Heart right ventricle (tissue), 16 donors: Measurements from ENCODE around the gene MAPK10. TPM values are rescaled to one million over a fixed set of nuclear protein-coding genes. Genes with fewer than 3 reads are reported as not detected.
"Not testable (repeated sequence)": the region's sequence is repeated elsewhere in the genome, so short reads cannot be mapped to it uniquely, and the experiment has no call there.

Experiments
- ATAC-seq, 8 donors: fragments of 200-7000 bp; cut with Tn5 transposase; one replicate each; pipeline ENCODE4 v1.9.1; 2020; ENCODE audit warnings: mild to moderate bottlenecking in 8 of 8, moderate library complexity in 8 of 8, moderate number of reproducible peaks in 1 of 8
- DNase-seq, 2 donors: peaks; one replicate each; pipeline ENCODE4 v3.0.0-alpha.2; 2020
- H3K27ac ChIP-seq, 10 donors: fragments of 200-600 bp; sonication (generic) in 2 of 10; one replicate each; pipeline versions ENCODE4 v1.5.0 to v1.8.0; 2020 to 2022; ENCODE audit warnings: mild to moderate bottlenecking in 3 of 10
- H3K27me3 ChIP-seq, 7 donors: fragments of 200-600 bp; one replicate each; pipeline ENCODE4 v1.8.0; 2021 to 2022; ENCODE audit warnings: mild to moderate bottlenecking in 2 of 7
- H3K36me3 ChIP-seq, 9 donors: fragments of 200-600 bp; sonication (generic) in 1 of 9; one replicate each; pipeline versions ENCODE4 v1.5.0 to v1.8.0; 2020 to 2022; ENCODE audit warnings: mild to moderate bottlenecking in 2 of 9
- H3K4me1 ChIP-seq, 9 donors: fragments of 200-600 bp; sonication (generic) in 1 of 9; one replicate each; pipeline versions ENCODE4 v1.5.0 to v1.8.0; 2020 to 2022; ENCODE audit warnings: mild to moderate bottlenecking in 4 of 9
- H3K4me3 ChIP-seq, 10 donors: fragments of 200-600 bp; sonication (generic) in 2 of 10; one replicate each; pipeline versions ENCODE4 v1.5.0 to v1.8.0; 2020 to 2022; ENCODE audit warnings: mild to moderate bottlenecking in 7 of 10, moderate library complexity in 2 of 10
- H3K9me3 ChIP-seq, 11 donors: fragments of 200-600 bp in 10 of 11; sonication (generic) in 2 of 11; one replicate each; pipeline versions ENCODE4 v1.5.0 to v1.8.0; 2013 to 2022; ENCODE audit warnings: mild to moderate bottlenecking in 2 of 11, control low read depth in 1 of 11, moderate library complexity in 1 of 11
- CTCF ChIP-seq, 9 donors: fragments of 200-600 bp; sonication (generic) in 2 of 9; IDR thresholded peaks; one replicate each; pipeline versions ENCODE4 v1.5.0 to v1.8.0; 2021 to 2022; ENCODE audit warnings: antibody characterized with exemption in 9 of 9, mild to moderate bottlenecking in 5 of 9, moderate library complexity in 1 of 9
- WGBS, 2 donors: extraction: QIAGEN DNeasy Blood & Tissue Kit; methylation state at CpG; one replicate each; pipeline ENCODE4 v1.1.7; 2013; ENCODE audit warnings: inconsistent platforms in 1 of 2; 5-methylcytosine and 5-hydroxymethylcytosine counted together
- intact Hi-C, 10 donors: fragments of 100-400 bp; cut with DNase I; formaldehyde crosslinking; loops; one replicate each; pipeline versions ENCODE4 v1.11.1 to v1.14.2; 2022
- polyA plus RNA-seq, 2 donors: library from polyadenylated mRNA; stranded (reverse); fragments of 200-250 nt; gene quantifications; one replicate each; pipeline ENCODE4 v1.2.3, GENCODE V29; 2013
- total RNA-seq, 10 donors: library from RNA; stranded (reverse); fragmentation: NEBNext Ultra II Directional in 3 of 10; extraction: Animal tissue kit (Norgen Biotek cat#: 25700) in 3 of 10; gene quantifications; one replicate each; pipeline versions ENCODE4 v1.2.1 to v1.2.4, GENCODE V29; 2021 to 2023
- donor health status: Arrhythmogenic right ventricular cardiomyopathy.
- donor health status: ischemic (EF 13 %, LVEDD 7.1; RV severe dilation, severe dysfunction).
- donor health status: healthy with polysubstance abuse.
- donor health status: DM: no; HTN: yes; CAD: no.
- donor health status: DM: no; HTN: no; CAD: no.
- donor health status: ischemic (EF 25% LVEDD 6.9; RV normal size, moderate dysfunction).
- donor health status: ischemic (EF 25% LVEDD 5.7; RV mildly dilated, moderate dysfunction).
- donor health status: healthy.
- donor health status: DM: yes; HTN: yes; CAD: no.
- donor health status: Ischemic cardiomyopathy.
- donor health status: ischemic (EF 35%, LVEDD 5.7; RV mildly dilated, moderate dysfunction).
- donor health status: nonischemic (EF 11% LVEDD 7.7; RV severe dilation, severe dysfunction).
- donor health status: DM: yes; HTN: yes; CAD: no.
- donor health status: PGD.
- donor health status: ischemic (EF 29% LVEDD 5.4; RV normal size, mild dysfunction).
- donor health status: nonischemic (EF 23%, LVEDD 6.1; RV moderate dilation, normal function).

The MAPK10 gene
- total and polyA plus RNA-seq, 12 donors, result 0.94 to 5.9 (median 2.6) TPM

- Histone ChIP-seq H3K9me3 (peaks cover 0 to 4% (median 0%) of the 10 kb centered on the region in 11 donors), H3K36me3 (no peaks in the 10 kb centered on the region), H3K27ac (peak overlapping the region in 1 of 10 donors; percentile 44), H3K27me3 (no peaks in the 10 kb centered on the region), H3K4me3 (no peak overlapping the region), H3K4me1 (peaks cover 0 to 58% (median 26%) of the 10 kb centered on the region in 9 donors)
- DNase-seq (no peak), ATAC-seq (peak in 1 of 8 donors; percentile 43)
- intact Hi-C loops, result loop anchor here in 9 of 10 donors (5.0 to 10.0 kb wide), 12 partner anchors 78 to 882 kb away; no protein-coding TSS in a partner anchor
- no peak for TF ChIP-seq CTCF (IDR thresholded peaks at IDR 0.05)
- 12 to 38% methylated on average over 2 of the region's 2 CpGs for WGBS, 2 donors
Measured at GRCh38 chr4:85966373-85966772, 393.5 kb downstream of the MAPK10 start.

- intact Hi-C loops, result loop anchor here in 9 of 10 donors (5.0 to 10.0 kb wide), 12 partner anchors 79 to 881 kb away; no protein-coding TSS in a partner anchor
- no peak for TF ChIP-seq CTCF (IDR thresholded peaks at IDR 0.05)
- H3K4me3 ChIP-seq, result no peak overlapping the region
- no peak for ATAC-seq
- H3K36me3 ChIP-seq, result no peaks in the 10 kb centered on the region
- H3K27me3 ChIP-seq, result no peaks in the 10 kb centered on the region
- peaks cover 0 to 4% (median 0%) of the 10 kb centered on the region in 11 donors for H3K9me3 ChIP-seq
- H3K4me1 ChIP-seq, result peaks cover 0 to 64% (median 22%) of the 10 kb centered on the region in 9 donors
- WGBS, 2 donors, result 79 to 85% methylated on average over 1 of the region's 1 CpG
- no peak for DNase-seq
- peak overlapping the region in 1 of 10 donors; percentile 44 for H3K27ac ChIP-seq
Measured at GRCh38 chr4:85965529-85965928, 394.3 kb downstream of the MAPK10 start.

GRCh38 chr4:85965017-85965416 is 394.8 kb downstream of the MAPK10 start:
- H3K27me3 ChIP-seq, H3K27ac ChIP-seq, H3K4me3 ChIP-seq, DNase-seq, ATAC-seq, H3K9me3 ChIP-seq, H3K36me3 ChIP-seq: not testable (repeated sequence)
- peaks cover 0 to 59% (median 19%) of the 10 kb centered on the region in 9 donors for H3K4me1 ChIP-seq
- intact Hi-C loops, result loop anchor here in 9 of 10 donors (5.0 to 10.0 kb wide), 12 partner anchors 80 to 880 kb away; no protein-coding TSS in a partner anchor
- WGBS, 2 donors, result 83 to 89% methylated on average over 4 of the region's 4 CpGs

GRCh38 chr4:85964298-85964697 is 395.6 kb downstream of the MAPK10 start:
- Histone ChIP-seq H3K36me3 (no peaks in the 10 kb centered on the region), H3K27me3 (no peaks in the 10 kb centered on the region), H3K4me1 (peaks cover 0 to 55% (median 19%) of the 10 kb centered on the region in 9 donors), H3K9me3 (peaks cover 0 to 4% (median 0%) of the 10 kb centered on the region in 11 donors), H3K4me3 (no peak overlapping the region), H3K27ac (no peak overlapping the region)
- peak in 4 of 9 donors; percentile 13 to 38 (median 26) for TF ChIP-seq CTCF (IDR thresholded peaks at IDR 0.05)
- no peak for DNase-seq
- ATAC-seq, result no peak
- intact Hi-C loops, result loop anchor here in 6 of 10 donors (10.0 kb wide), 6 partner anchors 81 to 879 kb away; no protein-coding TSS in a partner anchor

DNA sequence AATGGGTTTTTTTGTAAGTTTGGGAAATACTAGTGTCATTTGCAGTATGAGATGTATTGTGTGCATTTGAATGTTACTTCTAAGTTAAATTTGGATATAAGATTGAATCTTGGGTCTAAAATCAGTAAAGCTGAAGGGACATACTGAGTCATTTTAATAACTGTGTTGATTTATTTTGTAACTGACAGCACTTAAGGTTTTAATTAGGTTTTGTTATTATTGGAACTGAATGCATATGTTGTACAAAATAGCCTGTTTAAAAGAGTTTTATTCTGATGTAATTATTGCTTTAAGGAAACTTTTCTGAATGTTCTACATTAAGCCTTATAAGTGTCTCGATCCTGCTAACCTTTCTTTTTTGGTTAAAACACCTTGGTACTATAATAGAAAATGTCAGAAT is 396.6 kb downstream of the MAPK10 start:
- Histone ChIP-seq H3K9me3 (peaks cover 0 to 4% (median 0%) of the 10 kb centered on the region in 11 donors), H3K27ac (no peak overlapping the region), H3K27me3 (no peaks in the 10 kb centered on the region), H3K4me3 (no peak overlapping the region), H3K36me3 (no peaks in the 10 kb centered on the region), H3K4me1 (peaks cover 0 to 44% (median 12%) of the 10 kb centered on the region in 9 donors)
- ATAC-seq (no peak), DNase-seq (no peak)
- intact Hi-C loops, result loop anchor here in 6 of 10 donors (10.0 kb wide), 6 partner anchors 82 to 878 kb away; no protein-coding TSS in a partner anchor
- TF ChIP-seq CTCF (IDR thresholded peaks at IDR 0.05), result no peak
- 89 to 91% methylated on average over 1 of the region's 1 CpG for WGBS, 2 donors
